Fibroblast of skin of left quadriceps (primary cell): ENCODE data around the gene GNS.
"Not testable (repeated sequence)": the region's sequence is repeated elsewhere in the genome, so short reads cannot be mapped to it uniquely, and the experiment has no call there.

Source experiments
- DNase-seq, 2 experiments: peaks; one replicate each; pipeline ENCODE4 v3.0.0-alpha.2; 2013; ENCODE audit warnings: low read depth in 2 of 2

The GNS gene

DNA sequence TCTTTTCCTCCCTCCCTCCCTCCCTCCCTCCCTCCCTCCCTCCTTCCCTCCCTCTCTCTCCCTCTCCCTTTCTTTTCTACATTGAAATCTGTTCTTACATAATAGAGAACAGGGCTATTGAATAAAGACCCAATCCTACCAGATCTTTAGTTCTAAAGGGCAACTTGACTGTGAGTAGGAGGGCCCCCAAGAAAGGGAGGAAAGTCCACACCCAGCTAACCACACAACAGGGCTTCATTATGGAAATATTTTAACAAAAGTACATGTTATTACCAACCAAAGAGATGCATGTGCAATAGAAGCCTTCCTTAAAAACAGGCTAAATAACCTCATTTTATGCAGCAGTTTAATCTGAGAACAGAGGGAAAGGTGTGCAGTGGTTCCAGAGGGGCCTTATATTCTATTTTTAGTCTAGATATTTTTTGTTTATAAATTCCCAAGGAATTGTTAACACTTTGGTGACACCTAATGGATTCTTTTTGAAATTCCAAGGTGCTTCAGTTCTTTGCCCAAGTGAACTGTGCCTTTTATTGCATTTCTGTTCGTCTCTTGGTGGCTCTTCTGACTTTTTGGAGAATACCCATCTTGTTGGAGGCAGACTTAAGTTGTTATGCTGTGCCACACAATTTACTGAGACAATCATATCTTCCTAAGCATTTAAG is 63.0 kb downstream of the GNS start:
- DNase-seq = peak in 1 of 2 experiments; percentile 20

DNA sequence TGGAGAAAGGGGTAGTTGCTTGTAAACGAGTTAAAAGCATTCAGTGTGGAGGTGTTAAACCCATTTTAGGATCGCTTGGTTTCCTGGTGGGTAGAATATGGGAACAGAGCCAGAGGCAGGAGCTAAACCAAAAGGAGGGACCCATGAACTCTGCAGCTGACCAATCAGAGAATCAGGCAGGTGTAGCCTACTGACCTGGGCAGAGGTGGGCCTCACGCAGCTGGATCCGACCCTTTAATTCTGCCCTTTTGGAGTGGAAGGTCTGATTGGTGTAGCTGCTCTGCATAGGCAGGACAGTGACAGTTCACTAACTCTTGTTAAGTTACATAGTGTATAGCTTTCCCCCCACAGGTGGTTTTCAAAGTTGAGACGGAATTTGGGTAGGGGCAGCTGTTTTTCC is 63.7 kb downstream of the GNS start:
- no peak for DNase-seq

DNA sequence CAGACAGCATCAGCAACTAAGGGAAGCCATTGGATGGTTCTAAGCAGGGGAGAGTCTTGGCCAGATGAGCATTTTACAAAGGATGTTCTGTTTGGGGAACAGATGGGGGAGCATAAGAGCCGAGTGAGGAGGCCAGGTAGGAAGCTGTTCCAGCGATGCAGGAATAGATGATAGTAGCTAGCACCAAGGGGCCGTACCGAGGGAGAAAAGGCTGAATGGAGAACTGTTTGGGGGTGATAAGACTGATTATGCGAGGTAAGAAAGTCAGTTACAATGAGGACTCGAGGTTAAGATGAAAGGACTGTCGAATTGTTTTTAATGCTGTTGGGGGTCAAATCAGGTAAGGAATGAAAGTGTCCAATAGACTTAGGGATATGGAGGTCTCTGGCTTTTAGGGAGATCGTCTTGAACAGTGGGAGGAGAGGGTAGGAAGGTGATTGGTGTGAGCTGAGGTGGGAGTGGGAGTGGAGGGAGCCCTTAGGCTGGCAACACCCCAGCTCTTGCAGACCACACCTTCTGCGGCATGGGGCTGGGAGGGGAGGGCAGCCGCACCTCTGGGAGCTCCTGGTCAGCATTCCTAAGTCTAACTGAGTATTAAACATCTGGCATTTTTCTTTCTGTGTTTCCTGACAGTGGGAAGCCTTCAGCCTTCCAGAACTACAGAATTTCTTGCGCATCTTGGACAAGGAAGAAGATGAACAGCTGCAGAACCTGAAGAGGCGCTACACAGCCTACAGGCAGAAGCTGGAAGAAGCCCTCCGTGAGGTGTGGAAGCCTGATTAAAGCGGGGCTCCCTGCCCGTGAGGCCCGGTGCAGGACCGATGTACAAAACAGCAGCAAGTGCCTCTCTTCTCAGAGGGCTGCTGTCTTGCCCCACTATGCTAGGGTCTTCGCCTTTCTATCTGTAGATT is 64.8 kb downstream of the GNS start:
- no peak for DNase-seq

DNA sequence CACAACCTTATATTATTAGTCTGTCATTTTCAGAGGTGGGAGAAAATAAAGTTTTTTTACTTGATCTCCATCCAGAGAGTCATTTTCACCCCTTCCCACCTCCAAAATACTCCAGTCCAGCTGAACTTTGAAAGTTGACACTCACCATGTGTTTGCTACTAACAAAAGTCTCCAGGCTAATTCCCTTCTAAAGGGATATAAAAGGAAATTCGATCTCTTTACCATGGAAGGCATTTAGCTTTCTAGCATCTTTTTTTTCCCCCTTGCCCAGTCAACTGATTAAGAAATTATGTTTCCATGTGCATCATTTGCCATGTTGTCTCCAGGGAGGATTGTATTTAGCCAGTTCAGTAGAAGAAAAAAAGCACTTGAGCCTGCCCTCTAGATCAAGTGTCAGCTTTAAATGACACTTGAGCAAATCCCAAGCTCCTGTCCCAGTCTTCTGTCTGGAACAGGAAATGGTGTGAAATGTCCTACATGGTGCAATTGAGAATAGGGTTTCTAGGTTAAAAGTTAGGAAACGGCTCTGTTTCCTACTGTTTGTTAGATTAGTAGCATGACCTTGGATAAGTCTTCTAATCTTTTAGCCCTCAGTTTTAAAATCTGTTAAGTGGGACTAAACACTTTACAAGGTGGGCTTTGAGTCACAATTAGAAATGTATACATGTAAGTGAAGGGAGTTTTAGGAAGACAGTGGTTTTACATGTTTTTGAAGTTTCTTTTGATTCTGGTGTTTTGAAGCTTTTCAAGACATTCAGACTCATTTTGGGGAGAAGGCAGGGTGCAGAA is 67.2 kb downstream of the GNS start:
- peak; percentile 20 to 23 for DNase-seq

DNA sequence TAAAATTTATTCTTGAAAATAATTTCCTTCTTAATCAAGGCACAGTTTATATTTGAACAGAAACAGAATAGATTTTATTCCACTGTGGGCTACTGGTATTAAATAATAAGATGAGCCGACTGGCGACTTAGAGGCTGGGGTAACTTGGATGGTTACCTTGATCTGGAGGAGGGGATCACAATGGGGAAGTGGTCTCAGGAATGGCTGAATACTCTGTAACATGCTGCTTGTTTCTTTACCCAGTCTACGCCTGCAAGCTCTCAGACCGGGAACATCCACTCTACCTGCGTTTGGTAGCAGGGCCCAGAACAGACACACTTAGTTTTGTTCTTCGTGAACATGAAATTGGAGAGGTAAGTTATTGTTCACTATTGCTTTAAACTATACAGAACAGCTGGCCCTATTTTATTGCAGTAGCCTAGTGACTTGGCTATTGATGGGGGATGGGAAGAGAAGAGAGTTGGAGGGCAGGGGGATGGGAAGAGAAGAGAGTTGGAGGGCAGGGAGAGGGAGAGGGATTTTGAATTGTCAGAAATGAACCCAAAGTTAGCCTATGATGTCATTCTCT is 67.9 kb downstream of the GNS start:
- no peak for DNase-seq

DNA sequence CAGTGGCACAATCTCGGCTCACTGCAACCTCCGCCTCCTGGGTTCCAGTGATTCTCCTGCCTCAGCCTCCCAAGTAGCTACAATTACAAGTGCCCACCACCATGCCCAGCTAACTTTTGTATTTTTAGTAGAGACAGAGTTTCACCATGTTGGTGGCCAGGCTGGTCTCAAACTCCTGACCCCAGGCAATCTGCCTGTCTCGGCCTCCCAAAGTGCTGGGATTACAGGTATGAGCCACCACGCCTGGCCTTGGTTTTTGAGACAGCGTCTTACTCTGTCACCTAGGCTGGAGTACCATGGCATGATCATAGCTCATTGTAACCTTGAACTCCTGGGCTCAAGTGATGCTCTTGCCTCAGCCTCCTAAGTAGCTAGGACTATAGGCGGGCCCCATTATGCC is 69.0 kb downstream of the GNS start:
- DNase-seq = not testable (repeated sequence)

DNA sequence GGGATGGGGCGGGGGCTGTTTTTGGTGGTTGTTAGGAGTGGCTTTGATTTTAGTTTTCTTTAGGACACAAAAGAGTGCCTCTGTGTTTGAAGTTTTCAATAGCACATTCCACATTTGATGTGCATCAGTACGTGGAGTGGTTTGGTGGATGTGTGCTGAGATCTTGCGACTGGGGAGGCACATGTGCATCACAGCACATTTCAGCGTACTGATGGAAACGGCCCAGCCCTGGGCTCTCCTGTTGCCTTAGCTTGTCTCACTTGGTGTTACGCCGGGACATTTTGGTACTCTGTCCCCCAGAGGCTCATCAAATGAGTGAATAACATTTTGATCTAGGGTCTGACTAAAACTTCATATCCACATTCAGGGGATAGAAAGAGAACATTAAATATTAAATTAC is 70.5 kb downstream of the GNS start:
- DNase-seq = no peak

DNA sequence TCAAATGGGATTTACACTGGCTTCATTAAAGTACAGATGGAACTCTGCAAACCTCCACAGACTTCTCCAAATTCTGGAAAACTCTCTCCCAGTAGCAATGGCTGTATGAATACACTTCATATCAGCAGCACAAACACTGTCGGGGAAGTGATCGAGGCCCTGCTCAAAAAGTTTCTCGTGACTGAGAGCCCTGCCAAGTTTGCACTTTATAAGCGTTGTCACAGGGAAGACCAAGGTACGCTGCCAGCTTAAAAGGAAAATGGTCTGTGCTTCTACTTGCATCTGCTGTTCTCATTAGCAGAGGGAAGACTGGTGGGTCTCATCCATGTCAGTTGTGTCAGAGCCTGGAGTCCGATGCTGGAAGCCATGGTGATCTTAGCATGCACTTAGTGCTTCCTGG is 71.0 kb downstream of the GNS start:
- DNase-seq = no peak

DNA sequence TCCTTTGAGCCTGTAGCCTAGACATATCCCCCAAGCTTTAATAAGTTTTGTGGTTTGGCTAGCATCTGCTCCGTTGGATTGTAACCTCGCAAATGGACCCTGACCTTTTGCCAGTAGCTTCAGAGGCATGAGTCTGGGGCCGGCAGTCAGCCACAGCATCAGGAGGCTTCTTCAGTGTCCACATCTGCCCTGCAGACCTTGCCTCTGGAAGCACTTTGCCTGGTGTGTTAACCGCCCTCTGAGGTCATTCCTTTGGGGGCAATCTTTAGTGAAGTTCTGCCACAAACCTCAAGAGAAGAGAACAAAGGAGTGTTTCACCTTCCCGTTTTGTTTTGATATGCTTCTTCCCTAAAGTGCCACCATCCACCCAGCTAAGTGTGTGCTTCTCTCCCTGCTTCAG is 71.4 kb downstream of the GNS start:
- no peak for DNase-seq

DNA sequence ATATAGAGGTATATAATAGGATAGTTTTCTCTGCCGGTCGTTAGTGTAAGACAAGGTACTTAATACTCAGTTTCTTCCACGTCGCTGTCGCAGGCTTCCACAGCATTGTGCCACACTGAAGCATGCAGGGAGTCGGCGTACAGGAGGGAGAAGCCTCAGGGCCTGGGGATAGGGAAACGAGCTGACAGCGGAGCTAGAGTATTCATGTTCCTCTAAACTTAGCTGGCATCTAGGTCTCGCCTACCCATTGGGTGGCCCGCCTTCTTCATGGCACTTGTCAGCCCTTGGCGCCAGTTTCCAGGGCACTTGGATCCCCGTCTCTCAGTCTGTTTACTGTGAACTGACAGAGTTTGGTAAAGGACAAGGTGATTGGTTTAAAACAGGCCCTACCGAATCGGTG is 73.6 kb downstream of the GNS start:
- DNase-seq = no peak

DNA sequence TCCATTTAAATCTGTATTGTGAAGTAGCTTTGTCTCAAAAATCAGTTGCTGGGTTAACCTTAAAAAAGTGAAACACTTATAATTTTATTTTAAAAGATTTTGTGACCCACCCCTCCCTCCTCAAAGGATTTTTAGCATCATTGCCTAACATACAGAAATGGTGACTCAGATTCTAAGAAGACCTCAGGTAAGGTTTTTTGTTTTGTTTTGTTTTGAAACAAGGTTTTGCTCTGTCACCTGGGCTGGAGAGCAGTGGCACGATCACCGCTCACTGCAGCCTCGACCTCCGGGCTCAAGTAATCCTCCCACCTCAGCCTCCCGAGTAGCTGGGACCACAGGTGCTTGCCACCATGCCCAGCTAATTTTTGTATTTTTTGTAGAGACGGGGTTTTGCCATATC is 74.2 kb downstream of the GNS start:
- DNase-seq = no peak

DNA sequence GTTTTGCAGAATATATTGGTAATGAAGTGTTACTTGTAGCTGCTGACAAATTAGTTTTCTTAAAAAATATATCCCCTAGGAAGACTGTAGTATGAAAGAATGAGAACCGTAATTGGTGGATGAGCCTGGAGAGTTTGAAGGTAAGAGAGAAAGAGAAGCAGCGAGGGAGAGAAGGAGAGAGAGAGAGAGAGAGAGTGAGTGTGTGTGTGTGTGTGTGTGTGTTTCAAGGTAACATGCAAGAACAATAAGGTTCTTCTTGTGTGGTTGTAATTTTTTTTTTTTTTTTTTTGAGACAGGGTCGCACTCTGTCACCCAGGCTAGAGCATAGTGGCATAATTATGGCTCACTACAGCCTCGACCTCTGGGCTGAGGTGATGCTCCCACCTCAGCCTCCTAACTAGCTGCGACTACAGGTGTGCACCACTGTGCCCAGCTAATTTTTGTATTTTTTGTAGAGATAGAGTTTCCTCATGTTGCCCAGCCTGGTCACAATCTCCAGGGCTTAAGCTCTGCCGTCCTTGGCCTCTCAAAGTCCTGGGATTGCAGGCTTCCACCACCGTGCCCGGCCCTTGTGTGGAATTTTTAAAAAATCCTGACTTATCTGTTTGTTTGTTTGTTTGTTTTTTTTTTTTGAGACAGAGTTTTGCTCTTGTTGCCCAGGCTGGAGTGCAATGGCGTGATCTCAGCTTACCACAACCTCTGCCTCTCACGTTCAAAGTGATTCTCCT is 75.2 kb downstream of the GNS start:
- no peak for DNase-seq

DNA sequence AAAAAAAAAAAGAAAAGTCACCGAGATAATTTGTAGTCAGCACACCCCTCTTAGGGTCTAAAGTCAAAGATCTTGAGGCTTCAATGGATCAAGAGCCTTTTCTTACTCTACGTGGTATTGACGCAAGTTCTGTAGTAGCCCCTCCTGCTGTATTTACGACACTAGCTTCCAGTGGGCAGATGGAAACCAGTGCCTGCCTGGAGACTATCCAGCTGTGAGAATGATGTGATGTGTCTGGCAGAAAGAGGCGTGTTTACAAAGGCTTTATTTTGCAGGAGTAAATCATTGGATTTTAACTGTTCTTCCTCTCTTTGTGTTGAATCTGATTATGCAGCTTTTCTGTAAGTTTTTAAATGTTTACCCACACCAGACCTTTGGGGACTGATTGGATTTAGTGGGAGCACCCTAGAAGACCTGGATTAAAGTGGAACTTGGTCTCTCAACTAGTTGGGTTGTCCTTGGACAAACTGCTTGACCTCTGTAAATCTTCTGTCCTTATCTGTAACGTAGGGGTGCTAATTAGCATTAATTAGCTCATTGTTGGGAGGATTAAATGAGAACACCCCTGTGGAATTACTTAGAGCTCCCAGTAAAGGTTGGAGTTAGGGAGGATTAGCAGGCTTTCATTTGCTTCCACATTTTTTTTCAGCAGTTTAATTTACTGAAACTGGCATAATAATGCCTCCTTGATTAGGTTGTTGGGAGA is 76.5 kb downstream of the GNS start:
- DNase-seq = peak; percentile 58 to 64

DNA sequence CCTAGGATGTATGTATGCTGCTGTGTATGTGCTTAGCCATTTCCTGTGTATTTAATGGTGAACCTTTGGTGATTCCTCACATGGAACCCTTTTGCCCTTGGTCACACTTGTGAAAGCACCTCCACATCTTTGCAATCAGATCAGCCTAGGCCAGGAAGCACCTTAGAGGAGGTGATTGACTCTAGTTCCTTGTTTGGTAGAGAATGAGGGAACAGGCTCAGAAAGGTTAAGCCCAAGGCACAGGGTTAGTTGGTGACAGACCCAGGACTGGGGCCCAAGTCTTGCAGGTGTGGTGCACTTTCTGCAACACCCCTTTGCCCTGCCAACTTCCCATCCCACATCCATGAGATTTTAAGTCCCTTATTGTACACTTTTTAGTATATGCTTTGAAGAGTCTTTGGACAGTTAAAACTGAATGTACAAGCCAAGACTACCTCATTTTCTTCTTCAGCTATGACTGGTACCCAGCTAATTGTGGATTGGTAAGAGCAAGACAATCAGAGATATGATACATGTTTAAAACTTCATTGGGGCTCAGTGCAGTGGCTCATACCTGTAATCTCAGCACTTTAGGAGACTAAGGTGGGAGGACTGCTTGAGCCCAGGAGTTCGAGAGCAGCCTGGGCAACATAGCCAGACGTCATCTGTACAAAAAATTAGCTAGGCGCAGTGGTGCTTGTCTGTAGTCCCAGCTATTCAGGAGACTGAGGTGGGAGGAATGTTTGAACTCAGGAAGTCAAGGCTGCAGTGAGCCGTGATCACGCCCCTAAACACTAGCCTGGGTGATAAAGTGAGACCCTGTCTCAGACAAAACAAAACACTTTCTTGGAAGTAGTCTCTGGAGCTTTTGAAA is 77.8 kb downstream of the GNS start:
- DNase-seq = no peak

DNA sequence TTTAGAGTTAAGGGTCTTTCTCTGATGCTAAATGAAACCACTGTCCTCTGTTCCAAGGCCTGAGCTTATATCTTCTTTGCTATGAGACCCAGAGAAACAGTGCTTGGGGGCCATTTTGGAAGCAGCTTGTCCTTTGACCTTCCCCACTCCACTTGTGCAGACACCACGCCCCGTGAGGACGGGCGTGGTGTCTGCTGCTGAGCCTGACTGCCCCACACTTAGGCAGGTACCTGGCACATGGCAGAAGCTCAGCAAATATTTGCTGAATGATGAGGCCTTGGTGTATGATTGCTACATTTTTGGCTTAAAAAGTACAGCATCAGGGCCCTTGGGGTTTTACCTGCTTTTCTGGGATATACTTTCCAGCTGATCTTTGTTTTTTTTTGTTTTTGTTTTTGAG is 79.0 kb downstream of the GNS start:
- DNase-seq = no peak

DNA sequence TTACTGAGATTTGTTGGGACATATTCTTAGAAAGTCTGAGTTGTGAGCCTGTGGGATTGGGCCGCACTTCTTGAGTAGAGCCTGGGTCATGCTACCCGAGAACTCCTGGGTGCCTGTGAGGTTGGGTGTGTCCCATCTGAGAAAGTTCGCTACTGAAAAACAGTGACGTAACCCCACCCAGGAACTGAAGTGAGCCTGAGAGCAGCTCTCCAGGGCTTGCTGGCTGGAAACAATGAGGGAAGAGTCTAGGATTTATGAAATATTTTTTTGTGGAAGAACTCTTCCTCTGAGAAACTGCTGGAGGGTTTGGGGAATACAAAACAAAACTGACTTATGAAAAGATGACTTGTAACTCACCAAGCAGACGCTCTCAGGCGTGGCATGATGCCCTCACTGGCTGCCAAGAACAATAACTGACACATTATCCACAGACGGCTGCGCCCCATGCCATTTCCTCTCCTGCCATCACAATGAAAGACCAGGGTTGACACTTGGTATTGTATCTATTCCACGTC is 79.7 kb downstream of the GNS start:
- DNase-seq = no peak

DNA sequence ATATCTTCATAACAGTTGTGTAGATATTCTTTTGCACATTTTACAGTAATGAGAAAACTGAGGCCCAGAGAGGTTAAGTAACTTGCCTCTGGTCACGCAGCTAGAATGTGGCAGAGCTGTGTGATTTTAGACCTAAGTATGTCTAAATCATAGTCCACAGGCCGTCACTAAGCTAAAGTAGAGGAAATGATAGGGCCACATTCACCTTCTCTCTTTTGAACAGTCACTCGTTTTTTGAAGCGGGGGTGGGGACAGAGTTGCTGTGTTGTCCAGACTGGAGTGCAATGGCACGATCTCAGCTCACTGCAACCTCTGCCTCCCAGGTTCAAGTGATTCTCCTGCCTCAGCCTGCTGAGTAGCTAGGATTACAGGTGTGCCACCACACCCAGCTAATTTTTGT is 80.4 kb downstream of the GNS start:
- DNase-seq = no peak

DNA sequence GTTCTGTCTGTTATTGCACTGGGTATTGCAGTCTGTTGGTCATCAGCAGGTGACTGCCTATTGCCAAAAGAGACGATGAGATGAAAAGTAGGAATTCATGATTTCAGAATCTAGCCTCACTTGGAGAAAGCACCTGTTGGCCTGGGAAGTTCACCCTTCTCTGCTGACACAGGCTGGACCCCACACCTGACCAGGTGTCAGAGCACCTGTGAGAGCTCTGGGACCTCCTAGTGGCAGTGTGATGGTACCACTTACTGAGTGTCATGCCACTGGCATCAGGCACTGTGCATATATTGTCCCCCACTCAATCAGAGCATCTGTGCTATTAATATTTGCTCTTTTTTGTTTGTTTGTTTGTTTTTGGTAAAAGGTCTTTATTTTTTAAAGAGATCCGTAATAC is 81.0 kb downstream of the GNS start:
- no peak for DNase-seq

DNA sequence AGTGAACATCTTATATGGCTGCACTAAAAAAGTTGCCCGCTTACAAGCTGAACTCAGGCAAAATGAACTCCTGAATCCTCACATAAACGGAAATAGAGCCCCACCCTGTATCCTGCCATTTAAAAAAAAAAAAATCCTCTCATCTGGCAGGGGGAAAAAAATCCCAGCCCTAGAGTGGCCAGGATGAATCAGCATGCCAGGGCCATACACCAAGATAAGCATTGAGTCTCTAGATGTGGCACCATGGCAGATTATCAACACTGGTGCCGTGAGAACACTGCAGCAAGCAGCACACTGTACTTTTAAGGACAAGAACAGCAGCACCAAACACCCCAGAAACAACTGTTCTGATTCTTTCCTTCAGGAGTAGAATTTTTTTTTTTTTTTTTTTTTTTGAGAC is 83.4 kb downstream of the GNS start:
- no peak for DNase-seq
